ENCODE measurements around the gene CORO1C. TPM values are rescaled to one million over a fixed set of nuclear protein-coding genes. Genes with fewer than 3 reads are reported as not detected.

Gene CORO1C
- total and polyA plus RNA-seq, 2 donors (not counting 3 experiments of a cell fraction or from before 2014, with no cell fraction given), result 150 to 240 TPM

- dilution Hi-C loops (cut with MboI; ENCODE audit: extremely low pct_ligation_motif_present, low sequenced_read_pairs) (no loop called here), intact Hi-C loops (cut with micrococcal nuclease) (no loop called here)
- Histone ChIP-seq H3K27ac (ENCODE audit: insufficient read depth, low read depth, low read length) (no peak overlapping the region), H3K4me2 (ENCODE audit: insufficient read depth, low read length) (no peak overlapping the region), H3K36me3 (ENCODE audit: control insufficient read depth in 2 of 2, extremely low read depth in 1 of 2, insufficient read depth in 2 of 2, low read length in 2 of 2) (peaks cover 0 to 1% of the 10 kb centered on the region in 2 experiments), H3K9me1 (replicated peaks; ENCODE audit: control insufficient read depth, extremely low read depth, insufficient read depth, low read length) (no peaks in the 10 kb centered on the region), H3K4me3 (replicated peaks in 1 of 3; ENCODE audit: insufficient read depth in 1 of 3, low read depth in 1 of 3, low read length in 3 of 3) (no peak overlapping the region), H3K4me1 (ENCODE audit: control insufficient read depth, extremely low read depth, insufficient read depth, low read length) (peaks cover 48% of the 10 kb centered on the region), H2AFZ (ENCODE audit: low read depth, low read length) (no peak overlapping the region), H3K27me3 (ENCODE audit: control insufficient read depth in 2 of 2, insufficient read depth in 2 of 2, low read length in 2 of 2) (no peaks in the 10 kb centered on the region), H4K20me1 (replicated peaks; ENCODE audit: control insufficient read depth, extremely low read depth, insufficient read depth, low read length) (no peaks in the 10 kb centered on the region), H3K9ac (replicated peaks; ENCODE audit: extremely low read depth, insufficient read depth, low read length) (no peak overlapping the region), H3K79me2 (ENCODE audit: control insufficient read depth, insufficient read depth, low read length) (no peaks in the 10 kb centered on the region), H3K9me3 (replicated peaks; ENCODE audit: control insufficient read depth, insufficient read depth, low read length) (no peaks in the 10 kb centered on the region)
- ChIA-PET CTCF (no interaction called here), POLR2A (interaction anchor here (0.7 kb wide), 1 partner anchor 42 kb away, joined by 5 read pairs; no protein-coding TSS in a partner anchor)
- TF ChIP-seq POLR2AphosphoS5 (IDR thresholded peaks at IDR 0.05; ENCODE audit: insufficient read depth, low read depth, low read length) (no peak), FOS (IDR thresholded peaks at IDR 0.05; ENCODE audit: borderline replicate concordance, insufficient read depth, low read length) (no peak), EZH2 (IDR thresholded peaks at IDR 0.05; ENCODE audit: borderline replicate concordance, low read depth, low read length, severe bottlenecking) (no peak), GATA2 (IDR thresholded peaks at IDR 0.05; ENCODE audit: insufficient read depth, insufficient read length, low read depth, low read length) (no peak), CTCF (IDR thresholded peaks at IDR 0.05; ENCODE audit: extremely low read depth in 1 of 2, insufficient read depth in 1 of 2, low read depth in 1 of 2, low read length in 2 of 2) (no peak), POLR2A (IDR thresholded peaks at IDR 0.05; ENCODE audit: low read depth, low read length) (no peak), MYC (IDR thresholded peaks at IDR 0.05; ENCODE audit: low read depth, low read length) (no peak), JUN (IDR thresholded peaks at IDR 0.05; ENCODE audit: borderline replicate concordance, insufficient read depth, insufficient read length, low read depth) (no peak), MAX (IDR thresholded peaks at IDR 0.05; ENCODE audit: insufficient read depth, insufficient read length) (no peak)
- DNase-seq (ENCODE audit: low read depth, low spot score) (no peak), FAIRE-seq (no peak)
- BruUV-seq (replicated peaks), result no TSS peak
These were observed 88.9 kb downstream of the CORO1C start for GRCh38 chr12:108642269-108642870.

All from endothelial cell of umbilical vein (primary cell).